ENCODE data around the gene UMODL1. TPM values are rescaled to one million over a fixed set of nuclear protein-coding genes. Genes with fewer than 3 reads are reported as not detected.

Gene UMODL1
- total and polyA plus RNA-seq, 5 donors from 2014 or later: 0.05 to 0.35 (median 0.07) TPM; not detected in 1

DNA sequence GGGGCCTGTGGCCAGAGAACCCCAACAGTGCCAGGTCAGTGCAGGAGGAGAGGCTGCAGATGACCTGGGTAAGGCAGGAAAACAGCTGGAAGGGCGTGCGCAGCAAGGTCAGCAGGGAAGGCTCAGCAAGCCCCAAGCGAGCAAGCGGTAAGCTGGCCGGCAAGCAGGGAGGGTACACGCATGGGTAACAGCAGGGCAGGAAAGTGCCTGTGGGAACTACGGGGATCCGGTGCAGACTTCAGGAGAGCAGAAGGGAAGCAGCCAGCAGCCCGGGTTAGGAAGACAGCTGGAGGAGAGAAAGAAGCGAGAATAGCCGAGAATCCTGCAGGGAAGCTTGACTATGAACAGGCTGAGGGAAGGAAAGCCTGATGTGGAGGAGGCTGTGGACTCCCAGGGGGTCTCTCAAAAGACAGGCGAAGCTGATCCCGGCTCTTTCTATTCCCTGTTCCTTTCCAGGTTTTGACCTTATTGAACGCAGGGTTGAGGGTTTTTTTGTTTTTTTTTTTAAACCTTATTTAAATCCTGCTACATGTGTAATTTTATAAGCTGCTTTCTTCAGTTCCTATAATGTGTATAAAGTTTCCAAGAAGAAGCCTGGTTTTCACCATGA is 20.9 kb downstream of the UMODL1 start:
- H3K27me3 ChIP-seq (ENCODE audit: control insufficient read depth, insufficient read depth, low read length): no peaks in the 10 kb centered on the region
- no peak overlapping the region for H3K27ac ChIP-seq (ENCODE audit: insufficient read depth, low read length, poor library complexity, severe bottlenecking)
- Mint-ChIP-seq H3K27me3 (peaks cover 8% of the 10 kb centered on the region), H3K4me1 (peaks cover 0 to 29% (median 4%) of the 10 kb centered on the region in 4 donors), H3K4me3 (no peak overlapping the region), H3K36me3 (no peaks in the 10 kb centered on the region), H3K27ac (peak overlapping the region in 2 of 3 donors; percentile 44 to 83), H3K9me3 (peaks cover 0 to 4% (median 0%) of the 10 kb centered on the region in 7 donors)
- ATAC-seq (ENCODE audit: low read depth in 2 of 2): no peak
- H3K9me3 ChIP-seq (ENCODE audit: control insufficient read depth in 2 of 2, low read length in 2 of 2): peaks cover 0 to 5% of the 10 kb centered on the region in 2 experiments
- DNase-seq: no peak
- H3K36me3 ChIP-seq (ENCODE audit: control insufficient read depth, insufficient read depth, low read length): no peaks in the 10 kb centered on the region
- peaks cover 9% of the 10 kb centered on the region for H3K4me1 ChIP-seq (ENCODE audit: control insufficient read depth, insufficient read depth, low read length, poor library complexity, severe bottlenecking)
- no peak overlapping the region for H3K4me3 ChIP-seq (ENCODE audit: low read depth, low read length)

DNA sequence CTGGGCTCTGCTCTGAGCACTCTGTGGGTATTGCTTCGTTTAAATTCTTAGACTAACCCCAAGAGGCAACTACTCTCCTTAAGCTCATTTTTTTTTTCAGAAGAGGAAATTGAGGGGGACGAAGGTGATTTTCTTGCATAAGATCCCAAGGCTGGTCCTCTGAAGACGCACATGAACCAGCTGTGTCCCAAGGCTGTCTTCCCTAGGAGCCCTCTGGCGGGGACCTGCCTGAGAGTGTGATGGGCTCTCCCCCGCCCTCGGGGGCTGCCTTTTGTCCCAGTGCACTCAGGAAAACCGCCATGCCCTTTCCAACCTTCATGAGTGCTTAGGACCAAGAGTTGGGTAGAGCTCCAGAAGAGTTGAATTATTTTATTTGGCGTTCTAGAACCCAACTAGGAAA is 21.7 kb downstream of the UMODL1 start:
- Histone ChIP-seq H3K36me3 (ENCODE audit: control insufficient read depth, insufficient read depth, low read length) (no peaks in the 10 kb centered on the region), H3K9me3 (ENCODE audit: control insufficient read depth in 2 of 2, low read length in 2 of 2) (peaks cover 0 to 5% of the 10 kb centered on the region in 2 experiments), H3K27ac (ENCODE audit: insufficient read depth, low read length, poor library complexity, severe bottlenecking) (no peak overlapping the region), H3K4me1 (ENCODE audit: control insufficient read depth, insufficient read depth, low read length, poor library complexity, severe bottlenecking) (peaks cover 9% of the 10 kb centered on the region), H3K4me3 (ENCODE audit: low read depth, low read length) (no peak overlapping the region), H3K27me3 (ENCODE audit: control insufficient read depth, insufficient read depth, low read length) (no peaks in the 10 kb centered on the region)
- no peaks in the 10 kb centered on the region for H3K36me3 Mint-ChIP-seq
- no peak overlapping the region for H3K4me3 Mint-ChIP-seq
- peaks cover 0 to 4% (median 0%) of the 10 kb centered on the region in 7 donors for H3K9me3 Mint-ChIP-seq
- H3K4me1 Mint-ChIP-seq: peaks cover 0 to 27% (median 4%) of the 10 kb centered on the region in 4 donors
- ATAC-seq (ENCODE audit: low read depth in 2 of 2) (no peak), DNase-seq (no peak)
- H3K27me3 Mint-ChIP-seq: peaks cover 5% of the 10 kb centered on the region
- H3K27ac Mint-ChIP-seq: no peak overlapping the region

DNA sequence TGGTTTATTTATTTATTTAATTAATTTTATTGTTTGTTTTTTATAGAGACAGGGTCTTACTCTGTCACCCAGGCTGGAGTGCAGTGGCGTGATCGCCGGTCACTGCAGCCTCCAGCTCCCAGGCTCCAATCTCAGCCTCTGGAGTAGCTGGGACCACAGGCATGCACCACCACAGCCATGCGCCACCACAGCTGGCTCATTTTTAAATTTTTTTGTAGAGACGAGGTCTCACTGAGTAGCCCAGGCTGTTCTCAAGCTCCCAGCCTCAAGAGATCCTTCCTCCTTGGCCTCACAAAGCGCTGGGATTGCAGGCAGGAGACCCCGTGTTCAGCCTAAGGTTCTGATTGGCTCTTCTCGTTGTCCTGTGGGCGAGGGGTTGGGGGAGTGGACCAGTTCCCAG is 22.1 kb downstream of the UMODL1 start:
- H3K36me3 Mint-ChIP-seq: no peaks in the 10 kb centered on the region
- Histone ChIP-seq H3K9me3 (ENCODE audit: control insufficient read depth in 2 of 2, low read length in 2 of 2) (peaks cover 0 to 5% of the 10 kb centered on the region in 2 experiments), H3K4me3 (ENCODE audit: low read depth, low read length) (no peak overlapping the region), H3K4me1 (ENCODE audit: control insufficient read depth, insufficient read depth, low read length, poor library complexity, severe bottlenecking) (peaks cover 9% of the 10 kb centered on the region), H3K27ac (ENCODE audit: insufficient read depth, low read length, poor library complexity, severe bottlenecking) (no peak overlapping the region), H3K27me3 (ENCODE audit: control insufficient read depth, insufficient read depth, low read length) (no peaks in the 10 kb centered on the region), H3K36me3 (ENCODE audit: control insufficient read depth, insufficient read depth, low read length) (no peaks in the 10 kb centered on the region)
- ATAC-seq (ENCODE audit: low read depth in 2 of 2) (no peak), DNase-seq (no peak)
- H3K27ac Mint-ChIP-seq: no peak overlapping the region
- peaks cover 0 to 27% (median 4%) of the 10 kb centered on the region in 4 donors for H3K4me1 Mint-ChIP-seq
- no peak overlapping the region for H3K4me3 Mint-ChIP-seq
- peaks cover 9% of the 10 kb centered on the region for H3K27me3 Mint-ChIP-seq
- peaks cover 0 to 4% (median 0%) of the 10 kb centered on the region in 7 donors for H3K9me3 Mint-ChIP-seq

DNA sequence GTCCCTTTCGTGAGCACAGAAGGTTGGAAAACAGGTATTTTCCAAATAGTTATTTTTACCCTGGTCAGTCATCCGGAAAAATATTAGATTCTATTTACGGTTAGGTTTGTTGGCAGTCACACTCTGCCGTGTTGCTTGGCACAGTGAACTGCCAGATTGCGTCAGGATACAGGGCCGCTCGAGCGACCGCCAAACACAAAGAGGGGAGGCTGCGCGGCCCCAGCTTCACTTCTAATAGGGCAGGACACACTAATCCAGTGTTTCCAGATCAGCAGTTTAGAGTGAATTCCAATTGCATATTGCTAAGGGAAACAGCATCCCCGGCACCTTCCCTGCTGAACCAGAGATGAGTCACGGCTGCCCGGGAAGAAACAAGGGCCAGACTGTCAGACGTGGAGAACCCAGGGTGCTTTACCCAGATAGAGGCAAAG is 22.9 kb downstream of the UMODL1 start:
- Histone ChIP-seq H3K36me3 (ENCODE audit: control insufficient read depth, insufficient read depth, low read length) (no peaks in the 10 kb centered on the region), H3K4me1 (ENCODE audit: control insufficient read depth, insufficient read depth, low read length, poor library complexity, severe bottlenecking) (peaks cover 6% of the 10 kb centered on the region), H3K27ac (ENCODE audit: insufficient read depth, low read length, poor library complexity, severe bottlenecking) (no peak overlapping the region), H3K27me3 (ENCODE audit: control insufficient read depth, insufficient read depth, low read length) (no peaks in the 10 kb centered on the region), H3K4me3 (ENCODE audit: low read depth, low read length) (no peak overlapping the region), H3K9me3 (ENCODE audit: control insufficient read depth in 2 of 2, low read length in 2 of 2) (peaks cover 0 to 5% of the 10 kb centered on the region in 2 experiments)
- no peak overlapping the region for H3K4me3 Mint-ChIP-seq
- H3K4me1 Mint-ChIP-seq: peaks cover 0 to 21% (median 2%) of the 10 kb centered on the region in 4 donors
- peaks cover 0 to 4% (median 0%) of the 10 kb centered on the region in 7 donors for H3K9me3 Mint-ChIP-seq
- no peak overlapping the region for H3K27ac Mint-ChIP-seq
- DNase-seq: no peak
- no peak for ATAC-seq (ENCODE audit: low read depth in 2 of 2)
- H3K27me3 Mint-ChIP-seq: peaks cover 9% of the 10 kb centered on the region
- H3K36me3 Mint-ChIP-seq: no peaks in the 10 kb centered on the region

DNA sequence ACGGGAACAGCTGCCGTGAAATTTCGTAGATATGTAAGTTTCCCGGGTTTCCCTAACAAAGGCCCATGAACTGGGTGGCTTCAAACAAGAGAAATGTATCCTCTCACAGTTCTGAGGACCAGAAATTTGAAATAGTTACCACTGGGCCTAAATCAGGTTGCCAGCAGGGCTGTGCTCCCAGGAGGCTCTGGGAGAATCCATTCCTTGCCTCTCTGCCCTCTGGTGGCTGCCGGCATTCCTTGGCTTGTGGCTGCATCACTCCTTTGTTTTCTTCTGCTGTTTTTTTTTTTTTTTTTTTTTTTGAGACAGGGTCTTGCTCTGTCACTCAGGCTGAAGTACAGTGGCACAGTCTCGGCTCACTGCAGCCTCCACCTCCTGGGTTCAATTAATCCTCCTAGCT is 23.7 kb downstream of the UMODL1 start:
- Histone ChIP-seq H3K27ac (ENCODE audit: insufficient read depth, low read length, poor library complexity, severe bottlenecking) (no peak overlapping the region), H3K4me3 (ENCODE audit: low read depth, low read length) (no peak overlapping the region), H3K9me3 (ENCODE audit: control insufficient read depth in 2 of 2, low read length in 2 of 2) (peaks cover 0 to 5% of the 10 kb centered on the region in 2 experiments), H3K27me3 (ENCODE audit: control insufficient read depth, insufficient read depth, low read length) (no peaks in the 10 kb centered on the region), H3K4me1 (ENCODE audit: control insufficient read depth, insufficient read depth, low read length, poor library complexity, severe bottlenecking) (no peaks in the 10 kb centered on the region), H3K36me3 (ENCODE audit: control insufficient read depth, insufficient read depth, low read length) (no peaks in the 10 kb centered on the region)
- Mint-ChIP-seq H3K9me3 (peaks cover 0 to 4% (median 0%) of the 10 kb centered on the region in 7 donors), H3K4me3 (no peak overlapping the region), H3K27ac (no peak overlapping the region), H3K4me1 (peaks cover 0 to 13% (median 0%) of the 10 kb centered on the region in 4 donors), H3K27me3 (peaks cover 9% of the 10 kb centered on the region), H3K36me3 (no peaks in the 10 kb centered on the region)
- DNase-seq (no peak), ATAC-seq (ENCODE audit: low read depth in 2 of 2) (no peak)

DNA sequence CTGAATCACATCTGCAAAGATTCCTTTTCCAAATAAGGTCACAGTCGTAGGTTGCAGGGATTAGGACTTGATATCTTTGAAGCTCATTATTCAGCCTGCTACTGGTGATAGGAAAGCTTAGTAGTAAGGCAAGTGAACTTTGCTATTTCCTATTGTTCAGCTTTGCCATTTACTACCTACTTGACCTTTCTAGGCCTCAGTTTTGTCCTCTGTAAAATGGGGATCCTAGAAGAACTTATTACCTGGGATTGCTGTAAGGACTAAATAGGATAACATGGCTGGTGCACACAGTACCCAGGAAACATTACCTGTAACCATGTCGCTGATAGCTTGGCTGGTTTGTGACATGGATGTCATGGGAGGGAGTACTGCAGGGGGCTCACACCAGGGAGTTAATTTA is 24.5 kb downstream of the UMODL1 start:
- no peak overlapping the region for H3K27ac ChIP-seq (ENCODE audit: insufficient read depth, low read length, poor library complexity, severe bottlenecking)
- ATAC-seq (ENCODE audit: low read depth in 2 of 2) (no peak), DNase-seq (no peak)
- no peaks in the 10 kb centered on the region for H3K27me3 ChIP-seq (ENCODE audit: control insufficient read depth, insufficient read depth, low read length)
- no peaks in the 10 kb centered on the region for H3K4me1 ChIP-seq (ENCODE audit: control insufficient read depth, insufficient read depth, low read length, poor library complexity, severe bottlenecking)
- Mint-ChIP-seq H3K36me3 (no peaks in the 10 kb centered on the region), H3K4me3 (no peak overlapping the region), H3K27me3 (peaks cover 9% of the 10 kb centered on the region), H3K9me3 (peaks cover 0 to 4% (median 0%) of the 10 kb centered on the region in 7 donors), H3K4me1 (peaks cover 0 to 7% (median 0%) of the 10 kb centered on the region in 4 donors), H3K27ac (no peak overlapping the region)
- H3K9me3 ChIP-seq (ENCODE audit: control insufficient read depth in 2 of 2, low read length in 2 of 2): peaks cover 0 to 5% of the 10 kb centered on the region in 2 experiments
- no peak overlapping the region for H3K4me3 ChIP-seq (ENCODE audit: low read depth, low read length)
- H3K36me3 ChIP-seq (ENCODE audit: control insufficient read depth, insufficient read depth, low read length): no peaks in the 10 kb centered on the region

DNA sequence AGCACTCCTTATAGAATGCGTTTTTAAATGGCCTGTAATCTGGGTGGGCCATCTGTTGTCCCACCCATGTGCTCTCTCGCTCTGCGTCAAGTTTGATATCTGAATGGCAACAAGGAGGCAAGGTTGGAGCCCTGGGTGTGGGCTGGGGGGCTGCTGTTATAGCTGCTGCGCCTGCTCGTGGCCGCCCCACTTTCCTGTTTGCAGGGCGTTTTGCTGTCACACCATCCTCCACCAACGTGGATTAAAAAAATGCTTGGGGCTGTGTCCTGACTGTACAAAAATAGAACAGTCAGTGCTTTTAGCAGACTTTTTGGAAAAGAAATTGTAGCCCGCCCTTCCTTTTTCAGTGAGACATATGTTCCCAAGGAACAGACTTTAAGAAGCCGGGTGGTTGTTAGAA is 25.4 kb downstream of the UMODL1 start:
- Histone ChIP-seq H3K4me3 (ENCODE audit: low read depth, low read length) (no peak overlapping the region), H3K36me3 (ENCODE audit: control insufficient read depth, insufficient read depth, low read length) (no peaks in the 10 kb centered on the region), H3K9me3 (ENCODE audit: control insufficient read depth in 2 of 2, low read length in 2 of 2) (peaks cover 0 to 5% of the 10 kb centered on the region in 2 experiments), H3K4me1 (ENCODE audit: control insufficient read depth, insufficient read depth, low read length, poor library complexity, severe bottlenecking) (no peaks in the 10 kb centered on the region), H3K27ac (ENCODE audit: insufficient read depth, low read length, poor library complexity, severe bottlenecking) (no peak overlapping the region), H3K27me3 (ENCODE audit: control insufficient read depth, insufficient read depth, low read length) (no peaks in the 10 kb centered on the region)
- ATAC-seq (ENCODE audit: low read depth in 2 of 2) (no peak), DNase-seq (no peak)
- Mint-ChIP-seq H3K9me3 (peaks cover 0 to 4% (median 0%) of the 10 kb centered on the region in 7 donors), H3K36me3 (no peaks in the 10 kb centered on the region), H3K27ac (no peak overlapping the region), H3K4me3 (no peak overlapping the region), H3K27me3 (peaks cover 13% of the 10 kb centered on the region), H3K4me1 (peaks cover 0 to 1% (median 0%) of the 10 kb centered on the region in 4 donors)

DNA sequence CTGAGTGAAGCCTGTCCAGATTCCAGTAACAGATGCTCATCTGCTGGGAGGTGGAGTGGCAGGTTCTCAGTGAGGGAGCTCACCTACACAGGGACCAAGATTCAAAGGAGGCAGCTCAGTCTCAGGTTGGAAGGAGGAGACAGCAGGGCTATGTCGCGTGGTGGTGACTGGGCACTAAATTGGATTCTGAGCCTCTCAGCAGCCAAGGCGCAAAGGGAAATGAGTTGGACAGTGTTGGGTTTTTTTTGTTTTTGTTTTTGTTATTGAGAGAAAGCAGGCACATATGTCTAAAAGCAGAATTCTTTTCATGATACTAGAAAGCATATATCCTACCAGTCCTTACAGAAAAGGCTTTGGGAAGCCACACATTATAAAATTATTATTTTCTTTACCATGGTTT is 26.2 kb downstream of the UMODL1 start:
- H3K4me1 ChIP-seq (ENCODE audit: control insufficient read depth, insufficient read depth, low read length, poor library complexity, severe bottlenecking): no peaks in the 10 kb centered on the region
- no peaks in the 10 kb centered on the region for H3K36me3 ChIP-seq (ENCODE audit: control insufficient read depth, insufficient read depth, low read length)
- no peaks in the 10 kb centered on the region for H3K27me3 ChIP-seq (ENCODE audit: control insufficient read depth, insufficient read depth, low read length)
- H3K27me3 Mint-ChIP-seq: peaks cover 20% of the 10 kb centered on the region
- H3K36me3 Mint-ChIP-seq: no peaks in the 10 kb centered on the region
- H3K4me3 ChIP-seq (ENCODE audit: low read depth, low read length): no peak overlapping the region
- no peak overlapping the region for H3K4me3 Mint-ChIP-seq
- H3K9me3 Mint-ChIP-seq: peaks cover 0 to 4% (median 0%) of the 10 kb centered on the region in 7 donors
- DNase-seq (no peak), ATAC-seq (ENCODE audit: low read depth in 2 of 2) (no peak)
- H3K9me3 ChIP-seq (ENCODE audit: control insufficient read depth in 2 of 2, low read length in 2 of 2): peaks cover 0 to 5% of the 10 kb centered on the region in 2 experiments
- peak overlapping the region in 1 of 3 donors; percentile 48 for H3K27ac Mint-ChIP-seq
- no peak overlapping the region for H3K27ac ChIP-seq (ENCODE audit: insufficient read depth, low read length, poor library complexity, severe bottlenecking)
- no peaks in the 10 kb centered on the region for H3K4me1 Mint-ChIP-seq
